PC-9 (cell line): ENCODE measurements around the gene CDH12. TPM values are rescaled to one million over a fixed set of nuclear protein-coding genes. Genes with fewer than 3 reads are reported as not detected.

Experiments
- BruUV-seq: library from RNA; stranded (reverse); fragments of 400-500 nt; replicated peaks from 2 replicates; lab custom pipeline; 2021; lab: Mats Ljungman, UMichigan
- CTCF ChIA-PET: fragments of 300-600 bp; sonication (Branson Sonifier 250); formaldehyde crosslinking; loops from one replicate; lab custom pipeline; 2022; ENCODE audit warnings: antibody characterized with exemption; lab: Charles Lee
- POLR2A ChIA-PET: fragments of 300-600 bp; sonication (Branson Sonifier 250); formaldehyde crosslinking; loops from one replicate; lab custom pipeline; 2022; ENCODE audit warnings: antibody characterized with exemption; ENCODE audit not compliant: unreplicated experiment; lab: Charles Lee
- DNase-seq, 2 experiments: peaks; one replicate each; pipeline versions ENCODE4 v3.0.0 to v3.0.0-alpha.2; 2015 to 2022; ENCODE audit warnings: mixed read lengths in 1 of 2
- H2AFZ ChIP-seq: fragments of 200-600 bp; sonication (generic); 2 replicates; pipeline ENCODE4 v1.8.1; 2017; ENCODE audit warnings: antibody characterized with exemption
- H3F3A ChIP-seq: fragments of 200-600 bp; sonication (generic); 2 replicates; pipeline ENCODE4 v1.8.1; 2017; ENCODE audit warnings: antibody characterized with exemption, mild to moderate bottlenecking, low read depth; ENCODE audit not compliant: insufficient read depth
- H3K27ac ChIP-seq: fragments of 200-600 bp; sonication (generic); 2 replicates; pipeline ENCODE4 v1.6.1; 2016; ENCODE audit warnings: mixed run types
- H3K27me3 ChIP-seq: fragments of 200-600 bp; sonication (generic); 2 replicates; pipeline ENCODE4 v1.6.1; 2016; ENCODE audit warnings: low read depth, mixed run types; ENCODE audit not compliant: insufficient read depth
- H3K36me3 ChIP-seq: fragments of 200-600 bp; sonication (generic); 2 replicates; pipeline ENCODE4 v1.6.1; 2016; ENCODE audit warnings: low read depth, mixed run types
- H3K4me1 ChIP-seq: fragments of 200-600 bp; sonication (generic); replicated peaks from 2 replicates; pipeline ENCODE4 v1.6.1; 2016; ENCODE audit warnings: mixed run types; ENCODE audit not compliant: insufficient read depth
- H3K4me2 ChIP-seq: fragments of 200-600 bp; sonication (generic); 2 replicates; pipeline ENCODE4 v1.6.1; 2017; ENCODE audit warnings: mixed run types
- H3K4me3 ChIP-seq: fragments of 200-600 bp; sonication (generic); 2 replicates; pipeline ENCODE4 v1.6.1; 2016; ENCODE audit warnings: mixed run types
- H3K79me2 ChIP-seq: fragments of 200-600 bp; sonication (generic); 2 replicates; pipeline ENCODE4 v1.6.1; 2017; ENCODE audit warnings: low read depth, mixed run types
- H3K9me2 ChIP-seq: fragments of 200-600 bp; sonication (generic); 2 replicates; pipeline ENCODE4 v1.8.1; 2017; ENCODE audit warnings: mild to moderate bottlenecking; ENCODE audit not compliant: insufficient read depth
- H3K9me3 ChIP-seq: fragments of 200-600 bp; sonication (generic); 2 replicates; pipeline ENCODE4 v1.8.1; 2016; ENCODE audit warnings: low read depth; ENCODE audit not compliant: insufficient read depth
- H4K20me1 ChIP-seq: fragments of 200-600 bp; sonication (generic); 2 replicates; pipeline ENCODE4 v1.8.1; 2017; ENCODE audit not compliant: insufficient read depth
- EZH2 ChIP-seq: fragments of 200-600 bp; sonication (generic); IDR thresholded peaks from 2 replicates; pipeline ENCODE4 v1.8.0; 2017; ENCODE audit warnings: antibody characterized with exemption, low read depth
- intact Hi-C: fragments of 100-400 bp; cut with micrococcal nuclease; formaldehyde crosslinking; loops from one replicate; pipeline ENCODE4 v1.10.0; 2022; ENCODE audit not compliant: unreplicated experiment
- total RNA-seq: library from RNA; stranded (reverse); gene quantifications from 2 replicates; pipeline ENCODE4 v1.2.3, GENCODE V29; 2021
- TF ChIP-seq, protein P1 (sequence below): fragments of 200-600 bp; sonication (generic); conservative IDR thresholded peaks from 2 replicates; pipeline ENCODE4 v1.6.1; 2017; ENCODE audit warnings: mixed run types, antibody characterized with exemption, mild to moderate bottlenecking, moderate library complexity

The CDH12 gene
- total RNA-seq, 1 experiment from 2014 or later: not detected

DNA sequence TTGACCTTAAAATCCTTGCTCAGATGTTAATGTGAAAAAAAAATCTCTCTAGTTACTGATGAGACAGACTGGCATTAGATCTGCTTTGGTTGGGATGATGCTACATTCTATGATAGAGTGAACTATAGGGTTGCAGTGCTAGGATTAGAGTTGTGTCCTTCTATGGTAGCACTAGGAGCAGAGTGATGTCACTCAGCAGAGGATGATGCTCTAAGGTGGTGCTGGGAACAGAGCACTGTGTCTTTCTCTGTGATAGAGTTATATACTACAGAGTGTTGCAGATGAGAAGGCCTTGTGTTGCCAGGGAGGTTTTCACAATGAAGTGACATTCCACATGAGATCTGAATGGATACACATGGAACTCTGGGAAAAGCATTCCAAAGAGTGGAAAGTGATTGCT lies 462.3 kb downstream of the CDH12 start:
- Histone ChIP-seq H3K27me3 (no peaks in the 10 kb centered on the region), H3K9me3 (no peaks in the 10 kb centered on the region), H3K4me2 (no peak overlapping the region), H3K36me3 (no peaks in the 10 kb centered on the region), H3F3A (no peaks in the 10 kb centered on the region), H2AFZ (no peak overlapping the region), H3K4me3 (no peak overlapping the region), H3K27ac (no peak overlapping the region), H3K79me2 (no peaks in the 10 kb centered on the region), H4K20me1 (no peaks in the 10 kb centered on the region), H3K9me2 (no peaks in the 10 kb centered on the region), H3K4me1 (no peaks in the 10 kb centered on the region)
- TF ChIP-seq, protein P1, sequence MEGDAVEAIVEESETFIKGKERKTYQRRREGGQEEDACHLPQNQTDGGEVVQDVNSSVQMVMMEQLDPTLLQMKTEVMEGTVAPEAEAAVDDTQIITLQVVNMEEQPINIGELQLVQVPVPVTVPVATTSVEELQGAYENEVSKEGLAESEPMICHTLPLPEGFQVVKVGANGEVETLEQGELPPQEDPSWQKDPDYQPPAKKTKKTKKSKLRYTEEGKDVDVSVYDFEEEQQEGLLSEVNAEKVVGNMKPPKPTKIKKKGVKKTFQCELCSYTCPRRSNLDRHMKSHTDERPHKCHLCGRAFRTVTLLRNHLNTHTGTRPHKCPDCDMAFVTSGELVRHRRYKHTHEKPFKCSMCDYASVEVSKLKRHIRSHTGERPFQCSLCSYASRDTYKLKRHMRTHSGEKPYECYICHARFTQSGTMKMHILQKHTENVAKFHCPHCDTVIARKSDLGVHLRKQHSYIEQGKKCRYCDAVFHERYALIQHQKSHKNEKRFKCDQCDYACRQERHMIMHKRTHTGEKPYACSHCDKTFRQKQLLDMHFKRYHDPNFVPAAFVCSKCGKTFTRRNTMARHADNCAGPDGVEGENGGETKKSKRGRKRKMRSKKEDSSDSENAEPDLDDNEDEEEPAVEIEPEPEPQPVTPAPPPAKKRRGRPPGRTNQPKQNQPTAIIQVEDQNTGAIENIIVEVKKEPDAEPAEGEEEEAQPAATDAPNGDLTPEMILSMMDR: no peak
- TF ChIP-seq EZH2: no peak
- ChIA-PET CTCF (no interaction called here), POLR2A (no interaction called here)
- DNase-seq: no peak
- no TSS peak for BruUV-seq
- intact Hi-C loops: no loop called here

- intact Hi-C loops: no loop called here
- no peaks in the 10 kb centered on the region for H3K27me3 ChIP-seq
- H3K79me2 ChIP-seq: no peaks in the 10 kb centered on the region
- H3K9me2 ChIP-seq: no peaks in the 10 kb centered on the region
- H4K20me1 ChIP-seq: no peaks in the 10 kb centered on the region
- no TSS peak for BruUV-seq
- no peak overlapping the region for H2AFZ ChIP-seq
- no peak for TF ChIP-seq EZH2
- TF ChIP-seq, protein P1: no peak
- DNase-seq: no peak
- ChIA-PET CTCF (no interaction called here), POLR2A (no interaction called here)
- H3K27ac ChIP-seq: no peak overlapping the region
- no peak overlapping the region for H3K4me3 ChIP-seq
- no peaks in the 10 kb centered on the region for H3K4me1 ChIP-seq
- no peak overlapping the region for H3K4me2 ChIP-seq
- H3F3A ChIP-seq: no peaks in the 10 kb centered on the region
- H3K9me3 ChIP-seq: no peaks in the 10 kb centered on the region
- H3K36me3 ChIP-seq: no peaks in the 10 kb centered on the region
These were observed 480.1 kb downstream of the CDH12 start for GRCh38 chr5:22372826-22373660.

GRCh38 chr5:22372376-22372775 lies 480.8 kb downstream of the CDH12 start:
- Histone ChIP-seq H4K20me1 (no peaks in the 10 kb centered on the region), H2AFZ (no peak overlapping the region), H3K79me2 (no peaks in the 10 kb centered on the region), H3K9me2 (no peaks in the 10 kb centered on the region), H3K27ac (no peak overlapping the region), H3F3A (no peaks in the 10 kb centered on the region), H3K4me2 (no peak overlapping the region), H3K9me3 (no peaks in the 10 kb centered on the region), H3K4me1 (no peaks in the 10 kb centered on the region), H3K36me3 (no peaks in the 10 kb centered on the region), H3K27me3 (no peaks in the 10 kb centered on the region), H3K4me3 (no peak overlapping the region)
- POLR2A ChIA-PET: no interaction called here
- intact Hi-C loops: no loop called here
- TF ChIP-seq EZH2: no peak
- TF ChIP-seq, protein P1: no peak
- no peak for DNase-seq
- CTCF ChIA-PET: no interaction called here
- BruUV-seq: no TSS peak
